K562 (cell line): ENCODE data around the gene OSBPL3. TPM values are rescaled to one million over a fixed set of nuclear protein-coding genes. Genes with fewer than 3 reads are reported as not detected.

Experiments
- ATAC-seq: fragments of 200-7000 bp; cut with Tn5 transposase; 3 replicates; pipeline ENCODE4 v1.9.1; 2020; ENCODE audit warnings: moderate library complexity
- BruUV-seq: library from RNA; stranded (reverse); fragments of 400-500 nt; replicated peaks from 2 replicates; lab custom pipeline; 2021; lab: Mats Ljungman, UMichigan
- CTCF ChIA-PET: fragments of 300-600 bp; formaldehyde crosslinking; extraction: SDS; loops from one replicate; lab custom pipeline; 2021; ENCODE audit warnings: low intra/inter-chr PET ratio; lab: Yijun Ruan, JAX
- POLR2A ChIA-PET: fragments of 300-600, 350-650 bp; sonication (Branson Sonifier 250); formaldehyde crosslinking; extraction: SDS; loops from one replicate; lab custom pipeline; 2021; ENCODE audit warnings: antibody characterized with exemption, inconsistent platforms; lab: Yijun Ruan, JAX
- DNase-seq, 4 experiments: peaks; one replicate each; pipeline versions ENCODE4 v3.0.0 to v3.0.0-alpha.2; 2011 to 2018; ENCODE audit warnings: low spot score in 3 of 4, mixed read lengths in 3 of 4; ENCODE audit errors: extremely low read depth in 1 of 4
- FAIRE-seq: peaks from 2 replicates; lab custom pipeline; 2011; peaks lifted over from hg19 to GRCh38; lab: Jason Lieb, UNC
- H2AFZ ChIP-seq: 2 replicates; pipeline ENCODE4 v1.6.0; 2011; ENCODE audit warnings: low read depth, low read length, control low read depth, inconsistent platforms
- H3K27ac ChIP-seq: fragments of 200-600 bp; 3 replicates; pipeline ENCODE4 v1.8.0; 2011; ENCODE audit warnings: low read depth, mild to moderate bottlenecking, control low read depth, inconsistent platforms, low read length, moderate library complexity, mixed read lengths; ENCODE audit errors: extremely low read depth
- H3K27me3 ChIP-seq, 2 experiments: fragments of 300-600 bp in 1 of 2; 2 replicates in 1 of 2; 3 replicates in 1 of 2; pipeline versions ENCODE4 v1.6.0 to v1.8.0; 2011; ENCODE audit warnings: inconsistent platforms in 2 of 2, low read length in 2 of 2, mild to moderate bottlenecking in 1 of 2, mixed read lengths in 1 of 2, moderate library complexity in 1 of 2; ENCODE audit not compliant: control insufficient read depth in 2 of 2, insufficient read depth in 2 of 2
- H3K36me3 ChIP-seq: fragments of 300-600 bp; 3 replicates; pipeline ENCODE4 v1.8.0; 2011; ENCODE audit warnings: mild to moderate bottlenecking, low read length, inconsistent platforms; ENCODE audit not compliant: control insufficient read depth, insufficient read depth
- H3K4me1 ChIP-seq, 2 experiments: fragments of 200-600 bp in 1 of 2; replicated peaks in 1 of 2; 2 replicates in 1 of 2; 3 replicates in 1 of 2; pipeline versions ENCODE4 v1.5.1 to v1.8.0; 2011; ENCODE audit warnings: inconsistent platforms in 2 of 2, low read length in 2 of 2, mild to moderate bottlenecking in 1 of 2, mixed read lengths in 1 of 2, moderate library complexity in 1 of 2; ENCODE audit not compliant: control insufficient read depth in 2 of 2, insufficient read depth in 2 of 2
- H3K4me2 ChIP-seq: 2 replicates; pipeline ENCODE4 v1.6.1; 2011; ENCODE audit warnings: low read length, control low read depth, inconsistent platforms, mixed read lengths; ENCODE audit not compliant: insufficient read depth
- H3K4me3 ChIP-seq: fragments of 200-600 bp; sonication (generic), shearing (Covaris generic); 2 replicates; pipeline ENCODE4 v1.5.1; 2016; ENCODE audit warnings: control low read depth, inconsistent platforms
- H3K79me2 ChIP-seq: fragments of 200-600 bp; 3 replicates; pipeline ENCODE4 v1.8.0; 2011; ENCODE audit warnings: low read length, inconsistent platforms; ENCODE audit not compliant: control insufficient read depth, insufficient read depth
- H3K9ac ChIP-seq, 2 experiments: 2 replicates each; pipeline versions ENCODE4 v1.6.0 to v1.6.1; 2011; ENCODE audit warnings: low read depth in 2 of 2, low read length in 2 of 2, control low read depth in 1 of 2, inconsistent platforms in 1 of 2, mild to moderate bottlenecking in 1 of 2, mixed read lengths in 1 of 2; ENCODE audit not compliant: insufficient read depth in 1 of 2
- H3K9me1 ChIP-seq: one replicate; pipeline ENCODE4 v1.6.0; 2011; ENCODE audit warnings: inconsistent platforms, mild to moderate bottlenecking, low read length, moderate library complexity; ENCODE audit not compliant: control insufficient read depth, insufficient read depth
- H3K9me3 ChIP-seq: replicated peaks from 2 replicates; pipeline ENCODE4 v1.5.1; 2011; ENCODE audit warnings: low read depth, low read length, inconsistent platforms; ENCODE audit not compliant: control insufficient read depth, insufficient read depth
- H4K20me1 ChIP-seq: replicated peaks from 2 replicates; pipeline ENCODE4 v1.6.1; 2011; ENCODE audit warnings: low read length, inconsistent platforms, mixed read lengths; ENCODE audit not compliant: control insufficient read depth, insufficient read depth
- SIX5 ChIP-seq, 2 experiments: IDR thresholded peaks; 2 replicates each; pipeline ENCODE4 v1.6.1; 2011; ENCODE audit warnings: low read length in 2 of 2, borderline replicate concordance in 1 of 2, low read depth in 1 of 2, mild to moderate bottlenecking in 1 of 2, moderate library complexity in 1 of 2; ENCODE audit not compliant: insufficient read depth in 1 of 2
- ZNF146 ChIP-seq: IDR thresholded peaks from one replicate; pipeline ENCODE4 v1.6.1; 2018; ENCODE audit warnings: missing compliant biosample characterization; ENCODE audit not compliant: unreplicated experiment
- WGBS: fragments of 100-300 bp; shearing (Covaris generic); methylation state at CpG from one replicate; pipeline ENCODE4 v1.1.6; 2016; ENCODE audit warnings: low coverage, mixed read lengths; ENCODE audit not compliant: insufficient coverage; ENCODE audit errors: missing lambda C conversion rate; 5-methylcytosine and 5-hydroxymethylcytosine counted together
- in situ Hi-C: fragments of 300-500 bp; cut with MboI; formaldehyde crosslinking; loops from 4 replicates; pipeline ENCODE4 v1.15.0; 2018; ENCODE audit warnings: inconsistent platforms, mixed read lengths
- intact Hi-C: fragments of 100-400 bp; cut with micrococcal nuclease; formaldehyde crosslinking; loops from 2 replicates; pipeline ENCODE4 v1.14.2; 2022
- polyA plus RNA-seq, 8 experiments: library from polyadenylated mRNA; depleted of rRNA in 4 of 8; stranded (reverse) in 5 of 8; unstranded in 3 of 8; fragments of >200 nt; fragmentation: Nextera tagmentation in 2 of 8; fragmentation: Illumina TruSeq in 1 of 8; extraction: Ambion mirVana in 2 of 8; extraction: Trizol in 1 of 8; gene quantifications; 2 replicates each; pipeline versions ENCODE4 v1.2.1 to v1.2.3, GENCODE V29; 2011 to 2014; ENCODE audit warnings: inconsistent platforms in 1 of 8, missing spikeins in 1 of 8
- total RNA-seq, 7 experiments: library from RNA; depleted of rRNA in 6 of 7; stranded (reverse); fragments of >200 nt in 6 of 7; fragmentation: Illumina TruSeq in 2 of 7; extraction: Trizol in 2 of 7; gene quantifications; 2 replicates each; pipeline versions ENCODE4 v1.2.1 to v1.2.3, GENCODE V29; 2011 to 2021; ENCODE audit warnings: low replicate concordance in 1 of 7
- TF ChIP-seq, protein P1 (sequence below): sonication (generic); IDR thresholded peaks from 2 replicates; pipeline ENCODE4 v1.6.1; 2016

OSBPL3 gene
- total and polyA plus RNA-seq, 9 of the 15 experiments (the other 6 are each of a cell fraction or from before 2014, with no cell fraction given), result 4.8 to 37.2 (median 26.5) TPM

DNA sequence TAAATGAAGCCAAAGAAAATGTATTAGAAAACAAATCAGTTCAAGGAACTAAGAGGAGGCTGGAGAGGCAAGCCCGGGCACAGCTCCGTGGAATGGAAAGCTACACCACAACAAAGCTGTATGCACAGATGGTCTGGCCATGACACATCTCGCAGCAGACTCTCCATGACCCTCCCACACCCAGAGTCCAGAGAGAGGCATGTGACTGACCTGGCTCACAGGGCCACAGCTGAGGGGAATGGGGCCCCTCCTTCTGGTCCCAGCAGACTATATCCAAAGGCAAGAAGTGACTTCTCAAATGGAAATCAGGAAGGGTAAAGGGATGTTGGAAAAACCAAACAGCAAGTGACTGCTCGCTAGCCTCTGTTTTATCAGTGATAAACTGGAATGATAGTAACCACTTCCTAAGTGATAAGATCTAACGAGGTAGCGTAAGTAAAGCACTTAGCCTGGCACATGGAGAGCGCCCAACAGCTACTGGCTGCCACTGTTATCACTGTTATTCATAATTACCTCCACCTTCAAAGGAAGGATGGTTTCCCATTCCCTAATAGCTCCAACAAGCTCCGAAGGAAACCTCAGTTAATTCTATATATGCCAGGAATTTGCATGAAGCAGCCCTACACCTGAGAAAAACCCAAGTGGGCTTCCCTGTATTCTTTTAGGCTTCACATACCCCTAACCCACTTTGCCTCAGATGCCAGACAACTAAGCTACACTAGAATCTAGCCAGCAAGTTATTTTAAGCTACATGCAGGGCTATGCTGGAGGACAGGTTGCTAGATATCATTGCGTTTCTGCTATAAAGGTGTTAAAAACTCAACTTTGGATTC lies 8.4 kb downstream of the OSBPL3 start (continued):
- no peak for TF ChIP-seq ZNF146 (CRISPR knock-in tag)

DNA sequence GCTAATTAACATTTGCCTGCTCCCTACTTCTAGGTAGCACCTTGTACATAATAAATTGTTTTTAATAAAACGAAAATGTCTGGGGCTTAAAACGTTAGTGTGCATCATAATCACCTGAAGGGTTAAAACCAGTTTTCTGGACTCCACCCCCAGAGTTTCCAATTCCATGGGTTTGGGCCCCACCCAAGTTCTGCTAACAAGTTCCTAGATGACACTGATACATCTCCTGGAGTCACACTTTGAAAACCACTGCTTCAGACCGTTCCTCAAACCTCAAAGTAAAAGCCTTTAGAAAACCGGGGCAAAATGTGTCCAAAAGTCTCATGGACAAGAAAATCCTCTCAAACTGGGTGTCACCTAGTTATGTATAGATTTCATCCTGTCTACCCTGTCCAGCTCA lies 9.3 kb downstream of the OSBPL3 start:
- peak in 2 of 4 experiments; percentile 28 to 62 for DNase-seq
- peaks cover 22% of the 10 kb centered on the region; the same call in 1 of the 2 replicates for H4K20me1 ChIP-seq
- H3K9me3 ChIP-seq, result no peaks in the 10 kb centered on the region
- CTCF ChIA-PET, result no interaction called here
- TF ChIP-seq, protein P1, sequence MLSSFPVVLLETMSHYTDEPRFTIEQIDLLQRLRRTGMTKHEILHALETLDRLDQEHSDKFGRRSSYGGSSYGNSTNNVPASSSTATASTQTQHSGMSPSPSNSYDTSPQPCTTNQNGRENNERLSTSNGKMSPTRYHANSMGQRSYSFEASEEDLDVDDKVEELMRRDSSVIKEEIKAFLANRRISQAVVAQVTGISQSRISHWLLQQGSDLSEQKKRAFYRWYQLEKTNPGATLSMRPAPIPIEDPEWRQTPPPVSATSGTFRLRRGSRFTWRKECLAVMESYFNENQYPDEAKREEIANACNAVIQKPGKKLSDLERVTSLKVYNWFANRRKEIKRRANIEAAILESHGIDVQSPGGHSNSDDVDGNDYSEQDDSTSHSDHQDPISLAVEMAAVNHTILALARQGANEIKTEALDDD, result 0 out of 2 replicates have a peak, but pooled peaks have one; percentile 29
- TF ChIP-seq SIX5 (IDR thresholded peaks at IDR 0.05; ENCODE audit: borderline replicate concordance in 1 of 2, insufficient read depth in 1 of 2, low read depth in 1 of 2, low read length in 2 of 2), result no peak
- TF ChIP-seq, all 486 proteins: peak for 1
- Histone ChIP-seq H2AFZ (no peak overlapping the region), H3K9me1 (no peaks in the 10 kb centered on the region), H3K27ac (no peak overlapping the region), H3K4me3 (no peak overlapping the region), H3K4me2 (peak overlapping the region; percentile 23), H3K9ac (no peak overlapping the region; a peak in 1 of 4 replicates), H3K79me2 (peaks cover 98% of the 10 kb centered on the region), H3K27me3 (no peaks in the 10 kb centered on the region), H3K4me1 (peaks cover 18 to 42% of the 10 kb centered on the region in 2 experiments), H3K36me3 (no peaks in the 10 kb centered on the region)
- no peak for FAIRE-seq
- intact Hi-C loops, result loop anchor here (5.0 kb wide), 1 partner anchor 38 kb away; no protein-coding TSS in a partner anchor
- in situ Hi-C loops, result no loop called here
- POLR2A ChIA-PET, result interaction anchor here (2.1 kb wide), 1 partner anchor 9 kb away, joined by 7 read pairs; the partner anchor contains the start of gene OSBPL3
- no TSS peak for BruUV-seq
- 5% methylated on average over 4 of the region's 4 CpGs for WGBS
- ATAC-seq, result peak; percentile 40
